ENCODE measurements around the gene NEK8.
"Not testable (repeated sequence)": the region's sequence is repeated elsewhere in the genome, so short reads cannot be mapped to it uniquely, and the experiment has no call there.

The NEK8 gene

DNA sequence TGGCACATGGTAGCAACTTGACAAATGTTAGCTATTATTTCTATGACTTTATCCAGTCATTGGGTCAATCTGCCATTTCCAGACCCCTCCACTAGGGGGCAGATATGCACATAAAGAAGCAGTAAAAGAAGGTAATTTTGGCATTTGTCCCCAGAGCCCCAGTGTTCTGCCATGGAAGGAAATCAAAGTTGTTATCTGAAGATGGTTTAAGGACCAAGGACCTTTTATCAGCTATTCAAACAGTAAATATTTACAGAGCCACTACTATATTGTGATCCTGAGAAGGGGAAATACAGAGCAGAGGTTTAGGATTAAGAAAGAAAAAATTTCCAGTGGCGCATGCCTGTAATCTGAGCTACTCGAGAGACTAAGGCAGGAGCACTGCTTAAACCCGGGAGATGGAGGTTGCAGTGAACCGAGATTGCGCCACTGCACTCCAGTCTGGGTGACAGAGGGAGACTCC is 35.2 kb downstream of the NEK8 start:
- peak; percentile 75 for DNase-seq (ENCODE audit: low spot score)

GRCh38 chr17:28765038-28765437 is 36.5 kb downstream of the NEK8 start:
- no peak for DNase-seq (ENCODE audit: low spot score)

DNA sequence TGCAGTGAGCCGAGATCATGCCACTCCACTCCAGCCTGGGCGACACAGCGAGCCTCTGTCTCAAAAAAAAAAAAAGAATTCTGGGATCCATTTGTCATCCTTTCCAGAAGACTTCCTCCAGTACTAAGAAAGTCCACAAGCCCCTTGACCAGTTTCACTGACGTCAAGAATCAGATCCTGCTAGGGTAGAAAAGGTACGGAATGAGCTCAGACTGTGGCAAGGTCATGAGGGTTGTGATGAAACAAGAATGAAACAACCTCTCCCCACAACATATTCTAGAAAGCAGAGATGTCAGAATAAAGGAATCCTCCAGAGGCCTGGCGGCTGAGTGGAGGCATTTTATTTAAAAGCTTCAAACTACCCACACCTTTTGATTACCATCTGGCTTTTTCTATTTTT is 45.1 kb downstream of the NEK8 start:
- no peak for DNase-seq (ENCODE audit: low spot score)

GRCh38 chr17:28774206-28774605 is 45.6 kb downstream of the NEK8 start:
- DNase-seq (ENCODE audit: low spot score): no peak

DNA sequence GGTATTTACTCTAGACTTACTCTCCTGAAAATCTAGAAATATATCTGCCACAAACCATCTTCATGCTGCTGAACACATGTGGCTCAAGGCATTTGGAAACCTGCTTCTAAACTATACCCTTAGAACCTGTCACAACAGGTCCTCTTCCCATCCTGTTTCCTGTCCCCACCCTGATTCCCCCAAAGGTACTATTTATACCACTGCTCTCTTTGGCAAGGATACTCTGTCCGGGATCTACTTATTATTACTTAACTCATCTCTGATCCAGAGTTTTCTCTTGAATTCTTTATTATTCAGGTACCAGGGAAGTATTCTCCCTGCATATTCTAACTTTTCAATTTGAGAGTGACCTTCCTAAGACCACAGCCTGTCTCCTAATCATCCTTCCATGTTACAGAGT is 48.6 kb downstream of the NEK8 start:
- DNase-seq (ENCODE audit: low spot score): no peak

DNA sequence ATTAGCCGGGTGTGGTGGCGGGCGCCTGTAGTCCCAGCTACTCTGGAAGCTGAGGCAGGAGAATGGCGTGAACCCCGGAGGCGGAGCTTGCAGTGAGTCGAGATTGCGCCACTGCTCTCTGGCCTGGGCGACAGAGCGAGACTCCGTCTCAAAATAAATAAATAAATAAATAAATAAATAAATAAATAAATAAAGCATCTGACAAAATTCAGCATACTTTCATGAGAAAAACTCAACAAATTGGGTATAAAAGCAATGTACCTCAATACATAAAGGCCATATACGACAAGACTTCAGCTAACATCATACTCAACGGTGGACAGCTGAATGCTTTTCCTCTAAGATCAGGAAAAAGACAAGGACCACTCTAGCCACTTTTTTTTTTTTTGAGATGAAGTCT is 51.0 kb downstream of the NEK8 start:
- not testable (repeated sequence) for DNase-seq (ENCODE audit: low spot score)

DNA sequence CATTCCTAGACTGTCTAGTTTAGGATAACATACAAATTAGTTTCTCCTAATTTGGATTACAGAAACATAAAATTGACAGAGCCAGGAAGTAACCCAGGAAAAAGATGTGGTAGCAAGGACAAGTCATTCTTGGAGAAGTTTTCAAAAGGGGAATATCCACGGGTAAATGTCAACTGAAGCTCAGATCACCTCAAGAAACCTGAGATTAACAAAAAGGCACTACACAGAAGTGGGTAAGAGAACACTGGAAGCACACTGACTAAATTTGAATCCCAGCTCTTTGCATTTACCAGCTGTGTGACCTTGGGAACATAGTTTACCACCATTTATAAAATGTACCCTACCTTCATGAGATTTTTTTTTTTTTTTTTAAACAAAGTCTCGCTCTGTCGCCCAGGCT is 54.6 kb downstream of the NEK8 start:
- no peak for DNase-seq (ENCODE audit: low spot score)

- DNase-seq (ENCODE audit: low spot score): no peak
Observed at GRCh38 chr17:28788100-28788499, 59.5 kb downstream of the NEK8 start.

Small RNA genes lying within 50 kb of the gene (small RNA-seq; reads per million reads assigned to genes)
- gene SNORD42A (0 reads per million in 2 experiments), gene SNORD42B (0 to 0.03 reads per million in 2 experiments), gene SNORD4A (0 reads per million in 2 experiments), gene SNORD4B (0 reads per million in 2 experiments)

All from SK-N-DZ (cell line).